Measurements from ENCODE around the gene MPV17L.
"Not testable (repeated sequence)": the region's sequence is repeated elsewhere in the genome, so short reads cannot be mapped to it uniquely, and the experiment has no call there.

The MPV17L gene

DNA sequence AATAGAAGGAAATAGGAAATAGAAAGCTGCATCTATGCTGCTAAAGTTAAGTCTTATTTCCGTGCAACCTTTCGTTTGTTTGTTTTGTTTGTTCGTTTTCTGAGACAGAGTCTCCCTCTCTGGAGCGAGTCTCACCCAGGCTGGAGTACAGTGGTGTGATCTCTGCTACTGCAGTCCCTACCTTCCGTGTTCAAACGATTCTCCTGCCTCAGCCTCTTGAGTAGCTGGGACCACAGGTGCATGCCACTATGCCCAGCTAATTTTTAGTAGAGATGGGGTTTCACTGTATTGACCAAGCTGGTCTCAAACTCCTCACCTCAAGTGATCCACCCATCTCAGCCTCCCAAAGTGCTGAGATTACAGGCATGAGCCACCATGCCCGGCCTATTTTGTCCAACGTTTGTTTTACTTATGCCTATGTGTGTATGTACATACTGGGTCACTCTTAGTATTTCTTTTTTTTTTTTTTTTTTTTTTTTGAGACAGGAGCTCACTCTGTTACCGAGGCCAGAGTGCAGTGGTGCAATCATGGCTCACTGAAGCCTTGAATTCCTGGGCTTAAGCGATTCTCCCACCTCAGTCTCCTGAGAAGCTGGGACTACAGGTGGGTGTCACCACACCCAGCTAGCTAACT, 55.7 kb downstream of the MPV17L start:
- Histone ChIP-seq H3F3A (ENCODE audit: insufficient read depth, low read length) (no peaks in the 10 kb centered on the region), H3K9me3 (replicated peaks; ENCODE audit: insufficient read depth, low read length) (no peaks in the 10 kb centered on the region), H3K27ac (ENCODE audit: low read length) (no peak overlapping the region), H3K79me2 (ENCODE audit: low read length) (no peaks in the 10 kb centered on the region), H2AFZ (ENCODE audit: low read length) (no peak overlapping the region), H3K27me3 (replicated peaks; ENCODE audit: insufficient read depth, low read length) (no peaks in the 10 kb centered on the region), H3K9me2 (replicated peaks; ENCODE audit: insufficient read depth, low read length) (no peaks in the 10 kb centered on the region), H3K36me3 (replicated peaks; ENCODE audit: insufficient read depth, low read length) (no peaks in the 10 kb centered on the region), H3K4me3 (ENCODE audit: low read length) (no peak overlapping the region), H3K4me2 (ENCODE audit: low read depth, low read length) (no peak overlapping the region), H3K9ac (ENCODE audit: low read length) (no peak overlapping the region), H4K20me1 (ENCODE audit: insufficient read depth, low read length) (no peaks in the 10 kb centered on the region), H3K4me1 (ENCODE audit: low read length) (no peaks in the 10 kb centered on the region)
- no peak for DNase-seq
- TF ChIP-seq EZH2phosphoT487 (IDR thresholded peaks at IDR 0.05; ENCODE audit: low read length) (no peak), EZH2 (optimal IDR thresholded peaks at IDR 0.05; ENCODE audit: low read depth, low read length) (no peak)
- TF ChIP-seq, protein P1, sequence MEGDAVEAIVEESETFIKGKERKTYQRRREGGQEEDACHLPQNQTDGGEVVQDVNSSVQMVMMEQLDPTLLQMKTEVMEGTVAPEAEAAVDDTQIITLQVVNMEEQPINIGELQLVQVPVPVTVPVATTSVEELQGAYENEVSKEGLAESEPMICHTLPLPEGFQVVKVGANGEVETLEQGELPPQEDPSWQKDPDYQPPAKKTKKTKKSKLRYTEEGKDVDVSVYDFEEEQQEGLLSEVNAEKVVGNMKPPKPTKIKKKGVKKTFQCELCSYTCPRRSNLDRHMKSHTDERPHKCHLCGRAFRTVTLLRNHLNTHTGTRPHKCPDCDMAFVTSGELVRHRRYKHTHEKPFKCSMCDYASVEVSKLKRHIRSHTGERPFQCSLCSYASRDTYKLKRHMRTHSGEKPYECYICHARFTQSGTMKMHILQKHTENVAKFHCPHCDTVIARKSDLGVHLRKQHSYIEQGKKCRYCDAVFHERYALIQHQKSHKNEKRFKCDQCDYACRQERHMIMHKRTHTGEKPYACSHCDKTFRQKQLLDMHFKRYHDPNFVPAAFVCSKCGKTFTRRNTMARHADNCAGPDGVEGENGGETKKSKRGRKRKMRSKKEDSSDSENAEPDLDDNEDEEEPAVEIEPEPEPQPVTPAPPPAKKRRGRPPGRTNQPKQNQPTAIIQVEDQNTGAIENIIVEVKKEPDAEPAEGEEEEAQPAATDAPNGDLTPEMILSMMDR (IDR thresholded peaks at IDR 0.05; ENCODE audit: low read length) = no peak

DNA sequence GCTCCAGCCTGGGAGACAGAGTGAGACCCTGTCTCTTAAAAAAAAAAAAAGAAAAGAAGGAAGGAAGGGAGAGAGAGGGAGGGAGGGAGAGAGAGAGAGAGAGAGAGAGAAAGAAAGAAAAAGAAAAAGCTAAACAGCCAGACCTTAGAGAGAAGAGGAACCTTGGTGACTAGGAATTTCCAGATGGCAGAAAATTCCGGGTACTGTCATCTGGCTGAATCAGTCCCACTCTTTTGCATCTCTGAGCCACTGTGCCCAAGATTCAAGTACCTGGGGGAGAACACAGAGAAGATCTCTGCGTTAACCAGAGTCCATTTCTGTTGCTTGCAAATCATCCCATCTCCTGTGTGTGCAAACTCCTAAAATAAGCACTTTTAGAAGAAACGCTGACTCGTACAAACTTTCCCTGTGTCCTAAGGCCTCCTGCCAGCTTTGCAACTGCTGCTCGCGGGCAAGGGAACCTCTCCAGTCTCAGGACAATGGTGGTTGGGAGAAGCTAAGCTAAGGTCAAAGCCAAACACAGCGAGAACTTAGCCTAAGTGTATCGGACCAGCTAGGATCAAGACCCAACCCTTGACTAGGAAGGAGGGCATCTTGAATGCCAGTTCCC, 56.8 kb downstream of the MPV17L start:
- H2AFZ ChIP-seq (ENCODE audit: low read length) = no peak overlapping the region
- no peak for DNase-seq

DNA sequence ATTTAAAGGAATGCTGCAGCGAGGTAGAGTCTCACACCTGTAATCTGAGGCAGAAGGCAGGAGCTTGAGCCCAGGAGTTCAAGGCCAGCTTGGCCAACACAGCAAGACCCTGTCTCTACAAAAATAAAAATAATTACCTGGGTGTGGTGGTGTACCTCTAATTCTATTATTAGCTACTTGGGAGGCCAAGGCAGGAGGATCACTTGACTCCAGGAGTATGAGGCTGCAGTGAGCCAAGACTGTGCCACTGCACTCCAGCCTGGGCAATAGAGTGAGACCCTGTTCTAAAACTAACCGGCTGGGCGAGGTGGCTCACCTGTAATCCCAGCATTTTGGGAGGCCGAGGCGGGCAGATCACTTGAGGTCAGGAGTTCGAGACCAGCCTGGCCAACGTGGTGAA, 57.7 kb downstream of the MPV17L start:
- H3K4me3 ChIP-seq (ENCODE audit: low read length); H3K79me2 ChIP-seq (ENCODE audit: low read length): not testable (repeated sequence)

More for the DNA sequence above, 56.8 kb downstream of the MPV17L start:
- H3K9ac ChIP-seq (ENCODE audit: low read length) = no peak overlapping the region
- H3K27me3 ChIP-seq (replicated peaks; ENCODE audit: insufficient read depth, low read length) = no peaks in the 10 kb centered on the region
- H3K4me3 ChIP-seq (ENCODE audit: low read length) = no peak overlapping the region
- H3K79me2 ChIP-seq (ENCODE audit: low read length) = no peaks in the 10 kb centered on the region
- no peaks in the 10 kb centered on the region for H4K20me1 ChIP-seq (ENCODE audit: insufficient read depth, low read length)
- no peaks in the 10 kb centered on the region for H3K4me1 ChIP-seq (ENCODE audit: low read length)
- H3K9me3 ChIP-seq (replicated peaks; ENCODE audit: insufficient read depth, low read length) = no peaks in the 10 kb centered on the region
- no peak overlapping the region for H3K4me2 ChIP-seq (ENCODE audit: low read depth, low read length)
- no peaks in the 10 kb centered on the region for H3K36me3 ChIP-seq (replicated peaks; ENCODE audit: insufficient read depth, low read length)
- H3K9me2 ChIP-seq (replicated peaks; ENCODE audit: insufficient read depth, low read length) = no peaks in the 10 kb centered on the region
- no peak overlapping the region for H3K27ac ChIP-seq (ENCODE audit: low read length)
- no peaks in the 10 kb centered on the region for H3F3A ChIP-seq (ENCODE audit: insufficient read depth, low read length)
- TF ChIP-seq EZH2phosphoT487 (IDR thresholded peaks at IDR 0.05; ENCODE audit: low read length) (no peak), EZH2 (optimal IDR thresholded peaks at IDR 0.05; ENCODE audit: low read depth, low read length) (no peak)
- TF ChIP-seq, protein P1 (IDR thresholded peaks at IDR 0.05; ENCODE audit: low read length) = no peak

DNA sequence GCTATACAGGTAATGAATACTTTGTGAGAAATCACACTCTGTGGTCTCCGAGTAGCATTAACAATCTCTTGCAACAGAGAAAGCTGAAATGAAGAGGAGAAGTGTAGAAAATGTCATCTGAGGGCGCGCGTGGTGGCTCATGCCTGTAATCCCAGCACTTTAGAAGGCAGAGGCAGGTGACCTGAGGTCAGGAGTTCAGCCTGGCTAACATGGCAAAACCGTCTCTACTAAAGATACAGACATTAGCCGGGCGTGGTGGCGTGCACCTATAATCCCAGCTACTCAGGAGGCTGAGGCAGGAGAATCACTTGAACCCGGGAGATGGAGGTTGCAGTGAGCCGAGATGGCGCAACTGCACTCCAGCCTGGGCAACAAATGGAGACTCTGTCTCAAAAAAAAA, 59.4 kb downstream of the MPV17L start:
- not testable (repeated sequence) for H3K79me2 ChIP-seq (ENCODE audit: low read length)

More for the DNA sequence above, 57.7 kb downstream of the MPV17L start:
- H3K4me2 ChIP-seq (ENCODE audit: low read depth, low read length); H2AFZ ChIP-seq (ENCODE audit: low read length); H3K9me2 ChIP-seq (replicated peaks; ENCODE audit: insufficient read depth, low read length); H3K9ac ChIP-seq (ENCODE audit: low read length); H3K36me3 ChIP-seq (replicated peaks; ENCODE audit: insufficient read depth, low read length); H3K9me3 ChIP-seq (replicated peaks; ENCODE audit: insufficient read depth, low read length); H3K27me3 ChIP-seq (replicated peaks; ENCODE audit: insufficient read depth, low read length); H3K27ac ChIP-seq (ENCODE audit: low read length); H4K20me1 ChIP-seq (ENCODE audit: insufficient read depth, low read length); H3K4me1 ChIP-seq (ENCODE audit: low read length); DNase-seq; H3F3A ChIP-seq (ENCODE audit: insufficient read depth, low read length): not testable (repeated sequence)

More for the DNA sequence above, 59.4 kb downstream of the MPV17L start:
- H3K9me2 ChIP-seq (replicated peaks; ENCODE audit: insufficient read depth, low read length); H3F3A ChIP-seq (ENCODE audit: insufficient read depth, low read length); H3K9ac ChIP-seq (ENCODE audit: low read length); H3K36me3 ChIP-seq (replicated peaks; ENCODE audit: insufficient read depth, low read length); H2AFZ ChIP-seq (ENCODE audit: low read length); H3K4me1 ChIP-seq (ENCODE audit: low read length); H3K9me3 ChIP-seq (replicated peaks; ENCODE audit: insufficient read depth, low read length); DNase-seq; H3K4me3 ChIP-seq (ENCODE audit: low read length); H3K27ac ChIP-seq (ENCODE audit: low read length); H3K27me3 ChIP-seq (replicated peaks; ENCODE audit: insufficient read depth, low read length); H4K20me1 ChIP-seq (ENCODE audit: insufficient read depth, low read length); H3K4me2 ChIP-seq (ENCODE audit: low read depth, low read length): not testable (repeated sequence)
